ENCODE data around the gene TTC33. TPM values are rescaled to one million over a fixed set of nuclear protein-coding genes. Genes with fewer than 3 reads are reported as not detected.

The TTC33 gene
- total RNA-seq, 1 donor from 2014 or later: 11.7 TPM

DNA sequence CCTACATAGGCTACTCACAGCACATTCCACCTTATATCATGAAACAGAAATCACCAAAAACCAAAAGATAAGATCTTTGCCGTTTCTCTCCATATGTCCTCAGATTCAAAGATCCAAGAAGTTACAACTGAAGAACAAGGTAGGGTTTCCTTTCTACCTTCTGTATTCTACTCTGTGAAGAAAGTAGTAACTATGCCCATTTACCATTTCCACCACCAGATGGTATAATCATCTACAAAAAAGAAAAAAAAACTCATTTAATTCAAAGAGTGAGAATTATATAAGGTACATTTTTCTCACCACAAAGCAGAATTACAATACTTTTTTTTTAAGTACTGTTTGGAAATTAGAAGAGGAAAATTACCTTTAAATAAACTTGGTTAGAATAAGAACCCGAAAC is 248.7 kb downstream of the TTC33 start:
- TF ChIP-seq, protein P1, sequence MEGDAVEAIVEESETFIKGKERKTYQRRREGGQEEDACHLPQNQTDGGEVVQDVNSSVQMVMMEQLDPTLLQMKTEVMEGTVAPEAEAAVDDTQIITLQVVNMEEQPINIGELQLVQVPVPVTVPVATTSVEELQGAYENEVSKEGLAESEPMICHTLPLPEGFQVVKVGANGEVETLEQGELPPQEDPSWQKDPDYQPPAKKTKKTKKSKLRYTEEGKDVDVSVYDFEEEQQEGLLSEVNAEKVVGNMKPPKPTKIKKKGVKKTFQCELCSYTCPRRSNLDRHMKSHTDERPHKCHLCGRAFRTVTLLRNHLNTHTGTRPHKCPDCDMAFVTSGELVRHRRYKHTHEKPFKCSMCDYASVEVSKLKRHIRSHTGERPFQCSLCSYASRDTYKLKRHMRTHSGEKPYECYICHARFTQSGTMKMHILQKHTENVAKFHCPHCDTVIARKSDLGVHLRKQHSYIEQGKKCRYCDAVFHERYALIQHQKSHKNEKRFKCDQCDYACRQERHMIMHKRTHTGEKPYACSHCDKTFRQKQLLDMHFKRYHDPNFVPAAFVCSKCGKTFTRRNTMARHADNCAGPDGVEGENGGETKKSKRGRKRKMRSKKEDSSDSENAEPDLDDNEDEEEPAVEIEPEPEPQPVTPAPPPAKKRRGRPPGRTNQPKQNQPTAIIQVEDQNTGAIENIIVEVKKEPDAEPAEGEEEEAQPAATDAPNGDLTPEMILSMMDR (IDR thresholded peaks at IDR 0.05; ENCODE audit: partially characterized antibody, unreplicated experiment): no peak
- Mint-ChIP-seq H3K4me1 (ENCODE audit: low read depth, unreplicated experiment) (no peaks in the 10 kb centered on the region), H3K4me3 (ENCODE audit: unreplicated experiment) (no peak overlapping the region), H3K36me3 (ENCODE audit: unreplicated experiment) (no peaks in the 10 kb centered on the region), H3K9me3 (ENCODE audit: unreplicated experiment) (no peaks in the 10 kb centered on the region), H3K27ac (ENCODE audit: unreplicated experiment) (no peak overlapping the region), H3K27me3 (ENCODE audit: unreplicated experiment) (peaks cover 2% of the 10 kb centered on the region)
- DNase-seq: no peak

DNA sequence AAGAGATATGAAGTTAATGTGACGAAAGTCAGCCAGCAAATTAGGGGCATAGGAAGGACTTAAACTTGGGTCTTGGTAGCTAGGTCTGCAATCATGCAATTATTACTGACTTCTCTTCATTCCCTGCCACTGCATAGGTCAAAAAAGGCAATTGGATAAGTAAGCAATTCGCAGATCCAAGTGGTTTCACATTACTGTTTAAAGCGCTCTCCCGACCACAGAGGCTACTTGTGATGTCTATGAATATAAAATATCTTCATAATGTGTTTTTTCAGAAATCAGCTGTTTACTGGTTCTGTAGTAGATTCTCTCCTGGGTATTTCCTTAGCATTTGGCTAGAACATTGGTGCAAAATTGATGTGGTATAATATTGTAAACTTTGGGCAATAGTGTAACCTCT is 250.7 kb downstream of the TTC33 start:
- no peaks in the 10 kb centered on the region for H3K36me3 Mint-ChIP-seq (ENCODE audit: unreplicated experiment)
- H3K27me3 Mint-ChIP-seq (ENCODE audit: unreplicated experiment): peaks cover 2% of the 10 kb centered on the region
- no peak for DNase-seq
- H3K27ac Mint-ChIP-seq (ENCODE audit: unreplicated experiment): no peak overlapping the region
- H3K4me3 Mint-ChIP-seq (ENCODE audit: unreplicated experiment): no peak overlapping the region
- no peaks in the 10 kb centered on the region for H3K4me1 Mint-ChIP-seq (ENCODE audit: low read depth, unreplicated experiment)
- TF ChIP-seq, protein P1 (IDR thresholded peaks at IDR 0.05; ENCODE audit: partially characterized antibody, unreplicated experiment): no peak
- no peaks in the 10 kb centered on the region for H3K9me3 Mint-ChIP-seq (ENCODE audit: unreplicated experiment)

DNA sequence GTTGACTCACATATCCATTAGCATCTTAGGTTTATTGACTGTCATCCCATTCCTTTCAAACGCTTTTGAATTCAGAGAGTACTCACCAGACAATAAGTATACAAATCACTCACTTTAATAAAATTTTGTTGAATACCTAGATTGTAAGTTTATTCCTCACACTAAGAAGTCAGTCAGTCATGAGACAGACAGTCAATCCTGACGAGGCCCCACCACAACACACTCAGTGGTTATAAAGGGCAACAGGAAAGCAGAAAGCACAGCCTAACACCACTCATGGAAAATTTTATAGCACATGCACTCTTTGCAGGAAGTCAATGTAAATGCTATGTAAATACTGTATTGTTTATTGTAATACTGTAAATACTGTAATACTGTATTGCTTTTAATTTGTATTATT is 252.3 kb downstream of the TTC33 start:
- H3K4me3 Mint-ChIP-seq (ENCODE audit: unreplicated experiment): no peak overlapping the region
- TF ChIP-seq, protein P1 (IDR thresholded peaks at IDR 0.05; ENCODE audit: partially characterized antibody, unreplicated experiment): no peak
- no peaks in the 10 kb centered on the region for H3K9me3 Mint-ChIP-seq (ENCODE audit: unreplicated experiment)
- no peaks in the 10 kb centered on the region for H3K36me3 Mint-ChIP-seq (ENCODE audit: unreplicated experiment)
- H3K4me1 Mint-ChIP-seq (ENCODE audit: low read depth, unreplicated experiment): no peaks in the 10 kb centered on the region
- H3K27ac Mint-ChIP-seq (ENCODE audit: unreplicated experiment): no peak overlapping the region
- no peak for DNase-seq
- H3K27me3 Mint-ChIP-seq (ENCODE audit: unreplicated experiment): no peaks in the 10 kb centered on the region

DNA sequence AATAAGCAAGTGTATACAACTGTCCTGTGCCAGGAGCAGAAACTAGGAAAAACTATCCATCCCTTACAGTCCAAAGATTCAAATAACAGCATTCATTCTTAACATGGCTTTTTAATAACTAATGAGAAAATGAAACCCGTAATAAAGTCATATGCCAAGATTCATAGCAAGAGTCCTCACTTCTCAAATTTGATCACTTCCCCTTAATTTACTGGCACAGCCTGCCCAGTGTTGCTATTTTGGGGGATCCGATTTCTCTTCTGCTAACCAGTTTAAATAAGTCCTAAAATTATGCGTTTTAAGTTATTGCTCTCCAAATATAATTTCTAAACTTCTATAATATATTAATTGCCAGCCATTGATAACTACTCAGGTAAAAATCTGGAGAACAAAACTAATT is 253.0 kb downstream of the TTC33 start:
- TF ChIP-seq, protein P1 (IDR thresholded peaks at IDR 0.05; ENCODE audit: partially characterized antibody, unreplicated experiment): no peak
- Mint-ChIP-seq H3K36me3 (ENCODE audit: unreplicated experiment) (no peaks in the 10 kb centered on the region), H3K9me3 (ENCODE audit: unreplicated experiment) (no peaks in the 10 kb centered on the region), H3K27ac (ENCODE audit: unreplicated experiment) (no peak overlapping the region), H3K4me1 (ENCODE audit: low read depth, unreplicated experiment) (no peaks in the 10 kb centered on the region), H3K4me3 (ENCODE audit: unreplicated experiment) (no peak overlapping the region), H3K27me3 (ENCODE audit: unreplicated experiment) (no peaks in the 10 kb centered on the region)
- DNase-seq: no peak

DNA sequence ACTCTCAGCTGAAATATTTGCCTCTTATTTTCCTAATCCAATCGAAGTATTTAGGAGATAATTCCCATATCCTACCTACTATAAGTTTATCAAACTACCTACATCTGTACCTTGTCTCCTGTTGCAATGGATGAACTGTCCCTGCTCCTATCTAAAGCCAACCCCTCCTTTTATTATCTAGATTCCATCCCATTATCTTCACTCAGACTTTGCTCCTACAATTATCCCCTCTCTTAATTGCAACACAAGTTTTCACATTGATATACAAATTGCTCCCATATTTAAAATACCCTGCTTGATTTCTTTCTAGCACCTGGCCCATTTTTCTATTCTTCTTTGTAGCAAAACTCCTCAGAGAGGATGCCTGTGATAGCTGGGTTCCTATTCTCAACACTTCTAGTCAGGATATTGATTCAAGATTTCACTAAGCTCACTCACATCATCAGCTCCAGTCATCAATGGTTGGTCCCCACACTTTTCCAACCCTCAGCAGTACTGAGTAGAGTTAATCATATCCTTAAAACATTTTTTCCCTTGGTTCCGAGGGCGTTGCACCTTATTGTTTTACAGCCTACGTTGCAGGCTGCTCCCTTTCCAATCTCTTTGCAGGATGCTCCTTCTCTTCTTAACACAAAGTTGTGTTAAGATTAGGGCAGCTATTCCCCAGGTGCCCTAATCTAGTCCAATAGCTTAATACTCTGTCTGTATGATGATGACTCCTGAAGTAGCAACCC is 253.9 kb downstream of the TTC33 start:
- no peak overlapping the region for H3K27ac Mint-ChIP-seq (ENCODE audit: unreplicated experiment)
- H3K36me3 Mint-ChIP-seq (ENCODE audit: unreplicated experiment): no peaks in the 10 kb centered on the region

More for the DNA sequence above, 253.9 kb downstream of the TTC33 start:
- Mint-ChIP-seq H3K4me1 (ENCODE audit: low read depth, unreplicated experiment) (no peaks in the 10 kb centered on the region), H3K9me3 (ENCODE audit: unreplicated experiment) (no peaks in the 10 kb centered on the region), H3K27me3 (ENCODE audit: unreplicated experiment) (no peaks in the 10 kb centered on the region), H3K4me3 (ENCODE audit: unreplicated experiment) (no peak overlapping the region)
- DNase-seq: no peak
- TF ChIP-seq, protein P1 (IDR thresholded peaks at IDR 0.05; ENCODE audit: partially characterized antibody, unreplicated experiment): no peak

Data from glutamatergic neuron (in vitro differentiated cells).